T1000 (cell line): Measurements from ENCODE around the gene MEGF10.
"Not testable (repeated sequence)": the region's sequence is repeated elsewhere in the genome, so short reads cannot be mapped to it uniquely, and the experiment has no call there.

Experiments
- DNase-seq: peaks from one replicate; lab custom pipeline; 2025; ENCODE audit warnings: mixed read lengths; lab: John Stamatoyannopoulos, UW

MEGF10 gene

GRCh38 chr5:127290019-127290945 is at the start of gene MEGF10:
Gene MEGF10, plus strand, starts transcription at chr5:127290796. Its CDS starts 40,513 bp downstream, at chr5:127331309.
- peak; percentile 16 for DNase-seq

- DNase-seq: no peak
Measured at GRCh38 chr5:127243011-127243410, 47.6 kb upstream of the MEGF10 start.

- DNase-seq: peak; percentile 90
Measured at GRCh38 chr5:127254729-127255284, 35.8 kb upstream of the MEGF10 start.

- no peak for DNase-seq
Measured at GRCh38 chr5:127256886-127257597, 33.6 kb upstream of the MEGF10 start.

- no peak for DNase-seq
Measured at GRCh38 chr5:127260686-127261085, 29.9 kb upstream of the MEGF10 start.

- DNase-seq: not testable (repeated sequence)
Measured at GRCh38 chr5:127265473-127265872, 25.1 kb upstream of the MEGF10 start.

GRCh38 chr5:127268342-127268741 is 22.3 kb upstream of the MEGF10 start:
- not testable (repeated sequence) for DNase-seq

GRCh38 chr5:127270713-127271112 is 19.9 kb upstream of the MEGF10 start:
- not testable (repeated sequence) for DNase-seq

GRCh38 chr5:127275641-127276193 is 14.9 kb upstream of the MEGF10 start:
- no peak for DNase-seq

GRCh38 chr5:127280491-127281220 is 9.9 kb upstream of the MEGF10 start:
- DNase-seq: no peak

- DNase-seq: no peak
Measured at GRCh38 chr5:127281609-127282008, 9.0 kb upstream of the MEGF10 start.

GRCh38 chr5:127288676-127289075 is 1.9 kb upstream of the MEGF10 start:
- DNase-seq: no peak

GRCh38 chr5:127290946-127291693 is 524 bp downstream of the MEGF10 start:
- no peak for DNase-seq

- no peak for DNase-seq
Measured at GRCh38 chr5:127292030-127292735, 1.6 kb downstream of the MEGF10 start.

- DNase-seq: no peak
Measured at GRCh38 chr5:127293373-127293772, 2.8 kb downstream of the MEGF10 start.

GRCh38 chr5:127294829-127295228 is 4.2 kb downstream of the MEGF10 start:
- DNase-seq: no peak

- no peak for DNase-seq
Measured at GRCh38 chr5:127295454-127295853, 4.9 kb downstream of the MEGF10 start.

- no peak for DNase-seq
Measured at GRCh38 chr5:127296321-127296720, 5.7 kb downstream of the MEGF10 start.

GRCh38 chr5:127296894-127297293 is 6.3 kb downstream of the MEGF10 start:
- DNase-seq: not testable (repeated sequence)

- no peak for DNase-seq
Measured at GRCh38 chr5:127297348-127298035, 6.9 kb downstream of the MEGF10 start.
